Epithelial cell of esophagus (primary cell): ENCODE measurements around the gene ATP6V0E2.
A peak's percentile ranks its signal among the peaks of the same experiment; 100 is the strongest.

Source experiments
- DNase-seq: peaks from one replicate; pipeline ENCODE4 v3.0.0; 2010; ENCODE audit warnings: low read depth
- H3K4me3 ChIP-seq: 2 replicates; pipeline ENCODE4 v1.5.1; 2011; ENCODE audit warnings: mild to moderate bottlenecking, low read length, control low read depth
- CTCF ChIP-seq: IDR thresholded peaks from 2 replicates; pipeline ENCODE4 v1.5.1; 2011; ENCODE audit warnings: low read depth, mild to moderate bottlenecking, low read length, control low read depth, inconsistent platforms; ENCODE audit not compliant: insufficient read depth; ENCODE audit errors: missing control alignments

Gene ATP6V0E2

GRCh38 chr7:149872419-149873073 is 1.2 kb upstream of the ATP6V0E2 start:
- peak; percentile 11 for TF ChIP-seq CTCF
- H3K4me3 ChIP-seq: peak overlapping the region; percentile 65
- peak; percentile 66 for DNase-seq

- peak overlapping the region; percentile 65 for H3K4me3 ChIP-seq
- no peak for TF ChIP-seq CTCF
- no peak for DNase-seq
These were observed 338 bp downstream of the ATP6V0E2 start for GRCh38 chr7:149873970-149874643.

- H3K4me3 ChIP-seq: peak overlapping the region; percentile 65
- TF ChIP-seq CTCF: no peak
- no peak for DNase-seq
These were observed 867 bp downstream of the ATP6V0E2 start for GRCh38 chr7:149874644-149875028.

- no peak for DNase-seq
- TF ChIP-seq CTCF: no peak
- H3K4me3 ChIP-seq: no peak overlapping the region
These were observed 1.6 kb downstream of the ATP6V0E2 start for GRCh38 chr7:149875396-149875795.

GRCh38 chr7:149877890-149878522 is 4.2 kb downstream of the ATP6V0E2 start:
- TF ChIP-seq CTCF: no peak
- no peak for DNase-seq
- no peak overlapping the region for H3K4me3 ChIP-seq

GRCh38 chr7:149878523-149878921 is 4.8 kb downstream of the ATP6V0E2 start:
- TF ChIP-seq CTCF: no peak
- H3K4me3 ChIP-seq: no peak overlapping the region
- DNase-seq: no peak
